ENCODE data around the gene MTF2. TPM values are rescaled to one million over a fixed set of nuclear protein-coding genes. Genes with fewer than 3 reads are reported as not detected.

The MTF2 gene
- total RNA-seq, 1 donor from 2014 or later: 20.0 TPM

GRCh38 chr1:93102142-93102541, 23.1 kb downstream of the MTF2 start:
- TF ChIP-seq CTCF (IDR thresholded peaks at IDR 0.05): no peak
- no peak for DNase-seq (ENCODE audit: low spot score)
- Mint-ChIP-seq H3K4me1 (ENCODE audit: low read depth) (peaks cover 5% of the 10 kb centered on the region), H3K9me3 (ENCODE audit: low read depth) (no peaks in the 10 kb centered on the region), H3K4me3 (ENCODE audit: unreplicated experiment) (no peak overlapping the region), H3K27ac (ENCODE audit: unreplicated experiment) (no peak overlapping the region), H3K27me3 (ENCODE audit: low read depth) (no peaks in the 10 kb centered on the region), H3K36me3 (ENCODE audit: low read depth) (peaks cover 2% of the 10 kb centered on the region)

GRCh38 chr1:93106226-93106625, 27.1 kb downstream of the MTF2 start:
- H3K27ac Mint-ChIP-seq (ENCODE audit: unreplicated experiment): no peak overlapping the region
- H3K4me3 Mint-ChIP-seq (ENCODE audit: unreplicated experiment): no peak overlapping the region
- no peak for DNase-seq (ENCODE audit: low spot score)
- TF ChIP-seq CTCF (IDR thresholded peaks at IDR 0.05): no peak
- H3K4me1 Mint-ChIP-seq (ENCODE audit: low read depth): peaks cover 15% of the 10 kb centered on the region
- H3K27me3 Mint-ChIP-seq (ENCODE audit: low read depth): no peaks in the 10 kb centered on the region
- peaks cover 16% of the 10 kb centered on the region for H3K9me3 Mint-ChIP-seq (ENCODE audit: low read depth)
- peaks cover 8% of the 10 kb centered on the region for H3K36me3 Mint-ChIP-seq (ENCODE audit: low read depth)

- Mint-ChIP-seq H3K36me3 (ENCODE audit: low read depth) (peaks cover 6% of the 10 kb centered on the region), H3K9me3 (ENCODE audit: low read depth) (peaks cover 16% of the 10 kb centered on the region), H3K27me3 (ENCODE audit: low read depth) (no peaks in the 10 kb centered on the region), H3K27ac (ENCODE audit: unreplicated experiment) (no peak overlapping the region), H3K4me3 (ENCODE audit: unreplicated experiment) (no peak overlapping the region), H3K4me1 (ENCODE audit: low read depth) (peaks cover 24% of the 10 kb centered on the region)
- TF ChIP-seq CTCF (IDR thresholded peaks at IDR 0.05): no peak
- no peak for DNase-seq (ENCODE audit: low spot score)
Measured at GRCh38 chr1:93107395-93107794, 28.3 kb downstream of the MTF2 start.

- Mint-ChIP-seq H3K36me3 (ENCODE audit: low read depth) (peaks cover 8% of the 10 kb centered on the region), H3K27ac (ENCODE audit: unreplicated experiment) (no peak overlapping the region), H3K4me1 (ENCODE audit: low read depth) (peaks cover 24% of the 10 kb centered on the region), H3K4me3 (ENCODE audit: unreplicated experiment) (no peak overlapping the region), H3K27me3 (ENCODE audit: low read depth) (no peaks in the 10 kb centered on the region), H3K9me3 (ENCODE audit: low read depth) (peaks cover 16% of the 10 kb centered on the region)
- no peak for DNase-seq (ENCODE audit: low spot score)
- no peak for TF ChIP-seq CTCF (IDR thresholded peaks at IDR 0.05)
Measured at GRCh38 chr1:93108335-93108734, 29.3 kb downstream of the MTF2 start.

GRCh38 chr1:93109578-93109977, 30.5 kb downstream of the MTF2 start:
- Mint-ChIP-seq H3K27ac (ENCODE audit: unreplicated experiment) (no peak overlapping the region), H3K9me3 (ENCODE audit: low read depth) (peaks cover 16% of the 10 kb centered on the region), H3K4me1 (ENCODE audit: low read depth) (peaks cover 24% of the 10 kb centered on the region), H3K4me3 (ENCODE audit: unreplicated experiment) (no peak overlapping the region), H3K27me3 (ENCODE audit: low read depth) (no peaks in the 10 kb centered on the region), H3K36me3 (ENCODE audit: low read depth) (peaks cover 8% of the 10 kb centered on the region)
- TF ChIP-seq CTCF (IDR thresholded peaks at IDR 0.05): no peak
- DNase-seq (ENCODE audit: low spot score): no peak

All from chondrocyte (in vitro differentiated cells).